H9 (cell line): ENCODE results near the gene SUV39H1. TPM values are rescaled to one million over a fixed set of nuclear protein-coding genes. Genes with fewer than 3 reads are reported as not detected.

ENCODE experiments used
- DNase-seq: peaks from one replicate; pipeline ENCODE4 v3.0.0-alpha.2; 2017
- H2AFZ ChIP-seq: one replicate; pipeline ENCODE4 v1.6.1; 2013; ENCODE audit warnings: mild to moderate bottlenecking, low read length, control low read depth, moderate library complexity
- H2AK5ac ChIP-seq: 2 replicates; pipeline ENCODE4 v1.6.1; 2013; ENCODE audit warnings: low read length, control low read depth, mixed read lengths; ENCODE audit not compliant: insufficient read length
- H2BK120ac ChIP-seq: one replicate; pipeline ENCODE4 v1.6.1; 2013; ENCODE audit warnings: low read depth, mild to moderate bottlenecking, low read length, control low read depth, inconsistent platforms; ENCODE audit not compliant: poor library complexity, severe bottlenecking
- H2BK12ac ChIP-seq: 2 replicates; pipeline ENCODE4 v1.6.1; 2013; ENCODE audit warnings: low read length, control low read depth, mixed read lengths, low read depth; ENCODE audit not compliant: insufficient read length
- H2BK15ac ChIP-seq: 2 replicates; pipeline ENCODE4 v1.6.1; 2013; ENCODE audit warnings: low read depth, low read length, control low read depth
- H2BK20ac ChIP-seq: one replicate; pipeline ENCODE4 v1.6.1; 2013; ENCODE audit warnings: low read depth, mild to moderate bottlenecking, low read length, control low read depth, inconsistent platforms; ENCODE audit not compliant: poor library complexity, severe bottlenecking
- H2BK5ac ChIP-seq: 2 replicates; pipeline ENCODE4 v1.6.1; 2013; ENCODE audit warnings: low read length, control low read depth, mixed read lengths; ENCODE audit not compliant: insufficient read length
- H3K14ac ChIP-seq: 2 replicates; pipeline ENCODE4 v1.6.1; 2013; ENCODE audit warnings: low read length, control low read depth; ENCODE audit not compliant: insufficient read depth
- H3K18ac ChIP-seq: 2 replicates; pipeline ENCODE4 v1.6.1; 2013; ENCODE audit warnings: low read depth, mild to moderate bottlenecking, mixed read lengths, low read length, control low read depth; ENCODE audit not compliant: insufficient read length
- H3K23ac ChIP-seq: 2 replicates; pipeline ENCODE4 v1.6.1; 2013; ENCODE audit warnings: low read length, control low read depth, mixed read lengths, low read depth; ENCODE audit not compliant: insufficient read length
- H3K23me2 ChIP-seq: 2 replicates; pipeline ENCODE4 v1.6.1; 2013; ENCODE audit warnings: low read depth, mild to moderate bottlenecking, mixed read lengths, low read length, control low read depth; ENCODE audit not compliant: insufficient read length, poor library complexity, severe bottlenecking
- H3K27ac ChIP-seq: 2 replicates; pipeline ENCODE4 v1.5.1; 2013; ENCODE audit warnings: low read length, control low read depth, mixed read lengths, low read depth; ENCODE audit not compliant: insufficient read length
- H3K27me3 ChIP-seq: 2 replicates; pipeline ENCODE4 v1.6.1; 2013; ENCODE audit warnings: low read length, control low read depth, inconsistent platforms; ENCODE audit not compliant: insufficient read depth
- H3K4ac ChIP-seq: 2 replicates; pipeline ENCODE4 v1.6.1; 2013; ENCODE audit warnings: low read depth, mild to moderate bottlenecking, control low read depth, inconsistent platforms, low read length, moderate library complexity
- H3K4me1 ChIP-seq: 2 replicates; pipeline ENCODE4 v1.6.1; 2013; ENCODE audit warnings: low read length, control low read depth, inconsistent platforms; ENCODE audit not compliant: insufficient read depth
- H3K4me2 ChIP-seq: 2 replicates; pipeline ENCODE4 v1.6.1; 2013; ENCODE audit warnings: low read length, control low read depth, mixed read lengths; ENCODE audit not compliant: insufficient read length, insufficient read depth
- H3K56ac ChIP-seq: 2 replicates; pipeline ENCODE4 v1.6.1; 2013; ENCODE audit warnings: low read depth, mild to moderate bottlenecking, mixed read lengths, low read length, control low read depth; ENCODE audit not compliant: insufficient read length
- H3K79me1 ChIP-seq: 2 replicates; pipeline ENCODE4 v1.6.1; 2013; ENCODE audit warnings: low read depth, mild to moderate bottlenecking, moderate library complexity, low read length, control low read depth, inconsistent platforms; ENCODE audit not compliant: insufficient read depth, poor library complexity, severe bottlenecking
- H3K79me2 ChIP-seq: 2 replicates; pipeline ENCODE4 v1.6.1; 2013; ENCODE audit warnings: low read length, control low read depth, inconsistent platforms; ENCODE audit not compliant: insufficient read depth
- H3K9ac ChIP-seq: 2 replicates; pipeline ENCODE4 v1.6.1; 2013; ENCODE audit warnings: low read length, control low read depth, mixed read lengths; ENCODE audit not compliant: insufficient read length; ENCODE audit errors: extremely low read depth
- H3K9me3 ChIP-seq: one replicate; pipeline ENCODE4 v1.6.1; 2013; ENCODE audit warnings: low read depth, low read length, inconsistent platforms; ENCODE audit not compliant: control insufficient read depth
- H3T11ph ChIP-seq: one replicate; pipeline ENCODE4 v1.6.1; 2013; ENCODE audit warnings: mild to moderate bottlenecking, low read length, control low read depth, inconsistent platforms
- H4K20me1 ChIP-seq: one replicate; pipeline ENCODE4 v1.6.1; 2013; ENCODE audit not compliant: control insufficient read depth, insufficient read length, insufficient read depth
- H4K5ac ChIP-seq: 2 replicates; pipeline ENCODE4 v1.6.1; 2013; ENCODE audit warnings: low read depth, mild to moderate bottlenecking, mixed read lengths, low read length, control low read depth; ENCODE audit not compliant: insufficient read length
- H4K8ac ChIP-seq: replicated peaks from 2 replicates; pipeline ENCODE4 v1.6.1; 2013; ENCODE audit warnings: low read length, control low read depth, mixed read lengths, low read depth; ENCODE audit not compliant: insufficient read length
- H4K91ac ChIP-seq: 2 replicates; pipeline ENCODE4 v1.6.1; 2013; ENCODE audit warnings: low read depth, mild to moderate bottlenecking, moderate library complexity, mixed read lengths, low read length, control low read depth; ENCODE audit not compliant: insufficient read length
- H3K27ac Mint-ChIP-seq, 3 experiments: 2 replicates in 2 of 3; 3 replicates in 1 of 3; pipeline ENCODE4 v1.8.0; 2020 to 2021; ENCODE audit warnings: mixed read lengths in 3 of 3, mild to moderate bottlenecking in 1 of 3, moderate library complexity in 1 of 3
- H3K27me3 Mint-ChIP-seq: 2 replicates; pipeline ENCODE4 v1.8.0; 2021; ENCODE audit warnings: low read depth, mild to moderate bottlenecking, moderate library complexity, mixed read lengths
- H3K36me3 Mint-ChIP-seq, 3 experiments: 2 replicates in 2 of 3; 3 replicates in 1 of 3; pipeline ENCODE4 v1.8.0; 2020 to 2021; ENCODE audit warnings: low read depth in 3 of 3, mixed read lengths in 3 of 3; ENCODE audit not compliant: insufficient read depth in 1 of 3
- H3K4me1 Mint-ChIP-seq, 2 experiments: 2 replicates each; pipeline ENCODE4 v1.8.0; 2020; ENCODE audit warnings: mixed read lengths in 2 of 2
- H3K4me3 Mint-ChIP-seq, 2 experiments: 2 replicates in 1 of 2; 3 replicates in 1 of 2; pipeline ENCODE4 v1.8.0; 2020 to 2021; ENCODE audit warnings: mild to moderate bottlenecking in 2 of 2, mixed read lengths in 2 of 2, moderate library complexity in 1 of 2
- H3K9me3 Mint-ChIP-seq, 2 experiments: 2 replicates in 1 of 2; 3 replicates in 1 of 2; pipeline ENCODE4 v1.8.0; 2020; ENCODE audit warnings: mild to moderate bottlenecking in 2 of 2, mixed read lengths in 2 of 2, moderate library complexity in 1 of 2
- CTCF ChIP-seq: fragments of 200-600 bp; sonication (generic); conservative IDR thresholded peaks from 3 replicates; pipeline ENCODE4 v1.8.0; 2021; ENCODE audit warnings: antibody characterized with exemption, mild to moderate bottlenecking
- whole genome bisulfite sequencing: extraction: QIAGEN DNeasy Blood & Tissue Kit; methylation state at CpG from one replicate; pipeline ENCODE4 v1.1.7; 2013; ENCODE audit warnings: missing lambda C conversion rate, low lambda C conversion rate, mixed read lengths; ENCODE audit not compliant: insufficient read length; ENCODE audit errors: extremely low coverage; 5-methylcytosine and 5-hydroxymethylcytosine counted together
- total RNA-seq: library from RNA; stranded (reverse); gene quantifications from 2 replicates; pipeline ENCODE4 v1.2.1, GENCODE V29; 2021

SUV39H1 gene
- total RNA-seq, 1 experiment from 2014 or later: 16.2 TPM

- peak overlapping the region in 1 of 3 experiments; percentile 29; a peak in 1 of 7 replicates for H3K27ac Mint-ChIP-seq
- H3K23ac ChIP-seq: no peak overlapping the region
These were observed 1.0 kb upstream of the SUV39H1 start for GRCh38 chrX:48695534-48695896.

More at GRCh38 chrX:48695534-48695896, 1.0 kb upstream of the SUV39H1 start:
- H3K36me3 Mint-ChIP-seq: peaks cover 13 to 21% (median 14%) of the 10 kb centered on the region in 3 experiments
- Histone ChIP-seq H4K91ac (no peak overlapping the region), H2AFZ (no peak overlapping the region), H3K9ac (no peak overlapping the region), H4K8ac (no peak overlapping the region), H3K9me3 (peaks cover 19% of the 10 kb centered on the region), H4K5ac (no peak overlapping the region), H3K56ac (no peak overlapping the region), H3K23me2 (no peaks in the 10 kb centered on the region), H3K4me1 (no peaks in the 10 kb centered on the region), H3T11ph (no peak overlapping the region), H2BK120ac (no peak overlapping the region), H3K27me3 (no peaks in the 10 kb centered on the region), H2BK20ac (no peak overlapping the region), H2BK5ac (no peak overlapping the region), H2BK15ac (no peak overlapping the region), H3K79me2 (no peaks in the 10 kb centered on the region), H3K4ac (no peak overlapping the region), H4K20me1 (no peaks in the 10 kb centered on the region), H2BK12ac (no peak overlapping the region), H2AK5ac (no peak overlapping the region), H3K79me1 (no peaks in the 10 kb centered on the region), H3K18ac (no peak overlapping the region), H3K14ac (no peak overlapping the region), H3K27ac (no peak overlapping the region), H3K4me2 (peak overlapping the region; percentile 69)
- no peak for DNase-seq
- no peak for TF ChIP-seq CTCF
- peaks cover 77 to 82% of the 10 kb centered on the region in 2 experiments for H3K9me3 Mint-ChIP-seq
- peaks cover 28 to 41% of the 10 kb centered on the region in 2 experiments for H3K4me1 Mint-ChIP-seq
- H3K27me3 Mint-ChIP-seq: peaks cover 19% of the 10 kb centered on the region
- H3K4me3 Mint-ChIP-seq: peak overlapping the region; percentile 79 to 90
- no CpG with 5 or more reads among the region's 14 CpGs for WGBS
